Stimulated activated CD8-positive, alpha-beta memory T cell treated with anti-CD3 and anti-CD28 coated beads, Interleukin-4, amount 100 ng/mL, for 1 hour (primary cell): ENCODE data around the gene NUP62.

ENCODE experiments used
- DNase-seq, 2 donors: peaks; one replicate each; pipeline ENCODE4 v3.0.0-alpha.2; 2020; ENCODE audit warnings: low read depth in 2 of 2, low spot score in 1 of 2

NUP62 gene

DNA sequence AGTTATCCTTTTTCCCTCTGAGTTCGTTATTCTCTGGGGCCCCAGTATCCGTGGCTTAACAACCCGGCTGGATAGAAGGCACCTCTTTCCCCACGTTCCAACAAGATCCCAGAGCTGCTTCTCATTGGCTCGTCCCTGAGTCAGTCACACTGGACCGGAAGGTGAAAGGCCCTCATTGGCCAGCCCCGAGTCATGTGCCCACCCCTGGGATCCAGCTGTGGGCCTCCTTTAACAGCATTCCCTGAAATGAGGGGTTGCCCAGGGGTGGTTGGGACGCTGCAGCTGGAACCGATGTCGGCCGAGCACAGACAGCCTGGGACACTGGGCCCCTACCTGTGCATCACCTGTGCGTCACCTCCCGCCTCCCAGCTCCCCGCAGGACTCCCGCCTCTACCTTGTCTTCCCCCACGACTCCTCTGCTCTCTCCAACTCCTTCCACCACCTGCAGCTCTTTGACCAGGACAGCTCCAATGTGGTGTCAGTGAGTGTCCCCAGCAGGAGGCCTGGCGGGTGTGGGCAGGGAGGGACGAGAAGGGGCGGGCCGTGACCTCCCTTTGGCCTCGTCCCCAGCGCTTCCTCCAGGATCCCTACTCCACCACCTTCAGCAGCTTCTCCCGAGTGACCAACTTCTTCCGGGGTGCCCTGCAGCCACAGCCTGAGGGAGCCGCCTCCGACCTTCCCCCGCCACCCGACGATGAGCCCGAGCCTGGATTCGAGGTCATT lies 47.5 kb downstream of the NUP62 start:
- no peak for DNase-seq

DNA sequence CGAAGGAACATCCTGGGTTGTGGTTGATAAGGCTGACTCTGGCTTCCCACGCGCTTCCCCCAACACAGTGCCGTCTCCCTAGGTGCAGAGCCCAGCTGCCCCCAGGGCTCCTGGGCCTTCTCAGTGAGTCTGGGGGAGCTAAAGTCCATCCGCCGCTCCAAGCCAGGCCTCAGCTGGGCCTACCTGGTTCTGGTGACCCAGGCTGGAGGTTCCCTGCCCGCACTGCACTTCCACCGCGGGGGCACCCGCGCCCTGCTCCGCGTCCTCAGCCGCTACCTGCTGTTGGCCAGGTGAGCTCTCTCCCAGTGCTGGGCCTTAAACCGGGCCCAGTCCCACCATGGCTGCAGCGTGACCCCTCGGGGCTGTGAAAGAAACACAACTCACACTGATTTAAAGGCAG lies 48.1 kb downstream of the NUP62 start:
- no peak for DNase-seq

DNA sequence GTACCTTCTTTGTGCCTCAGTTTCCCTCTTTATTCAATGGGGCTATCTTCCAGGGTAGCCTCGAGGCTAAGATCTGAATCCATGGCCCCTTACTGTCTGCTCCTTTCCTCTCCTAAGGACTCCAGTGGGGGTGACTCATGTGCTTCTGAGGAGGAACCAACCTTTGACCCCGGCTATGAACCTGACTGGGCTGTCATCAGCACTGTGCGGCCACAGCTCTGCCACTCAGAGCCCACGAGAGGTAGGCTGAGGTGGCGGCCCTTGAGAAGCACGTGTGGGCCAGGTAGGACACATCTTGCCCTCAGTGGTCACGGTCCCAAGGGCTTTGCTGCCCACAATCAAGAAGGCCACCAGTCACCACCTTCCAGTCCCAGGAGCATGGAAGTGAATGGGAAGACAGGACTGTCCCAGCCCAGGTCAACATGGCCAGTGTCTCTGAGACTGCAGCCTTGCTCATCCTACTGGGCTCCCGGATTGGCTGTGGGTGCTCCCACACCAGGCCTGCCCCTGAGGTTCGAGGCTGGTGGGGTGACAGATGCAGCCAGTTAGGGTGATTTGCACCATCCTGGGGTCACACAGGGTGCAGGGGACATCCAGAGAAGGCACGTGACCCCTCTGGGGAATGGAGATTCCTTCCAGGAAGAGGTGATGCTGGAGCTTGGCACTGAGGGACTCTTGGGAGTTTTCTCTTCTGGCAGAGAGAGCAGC lies 49.0 kb downstream of the NUP62 start:
- DNase-seq, result no peak

DNA sequence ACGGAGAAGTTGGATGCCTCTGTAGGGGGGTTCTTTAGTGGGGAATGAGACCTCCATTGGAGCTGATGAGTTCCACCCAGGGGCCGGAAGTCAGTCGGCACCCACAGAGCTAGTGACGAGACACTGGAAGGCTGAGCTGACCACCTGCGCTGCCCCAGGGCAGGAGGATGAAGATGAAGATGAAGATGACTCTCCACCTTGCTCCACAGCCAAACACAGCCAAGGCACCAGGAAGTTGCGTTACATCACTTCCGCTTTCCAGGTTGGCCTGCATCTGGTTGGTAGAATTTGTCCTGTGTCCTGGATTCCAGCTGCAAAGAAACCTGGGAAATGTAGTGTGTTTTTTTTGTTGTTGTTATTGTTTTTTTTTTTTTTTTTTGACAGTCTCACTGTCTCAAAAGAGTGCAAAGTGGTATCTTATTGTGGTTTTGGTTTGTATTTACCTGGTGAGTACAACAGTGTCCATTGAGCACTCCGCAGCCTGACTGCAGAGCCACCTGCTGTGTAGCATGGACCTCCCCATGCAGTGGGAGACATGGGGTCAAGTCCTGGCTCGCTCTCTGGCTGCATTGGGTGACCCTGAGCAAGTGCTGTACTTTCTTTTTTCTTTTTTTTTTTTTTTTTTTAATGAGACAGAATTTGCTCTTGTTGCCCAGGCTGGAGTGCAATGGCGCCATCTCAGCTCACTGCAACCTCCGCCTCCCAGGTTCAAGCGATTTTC lies 49.9 kb downstream of the NUP62 start:
- DNase-seq, result no peak

DNA sequence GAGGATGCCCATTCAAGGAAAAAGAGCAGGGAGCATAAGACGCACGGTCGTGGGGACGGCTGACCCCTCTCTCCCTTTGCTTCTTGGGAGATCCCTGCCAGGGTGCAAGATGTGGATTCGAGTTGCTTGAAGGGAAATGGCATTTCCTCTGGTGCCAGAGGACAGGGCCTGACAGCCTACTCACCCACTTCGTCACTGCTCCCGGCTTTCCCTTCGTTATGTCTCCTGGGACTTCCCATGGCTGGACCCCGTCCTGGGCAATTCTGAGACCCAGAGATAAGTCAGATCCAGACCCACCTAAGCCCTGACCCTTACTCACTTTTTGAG lies 50.6 kb downstream of the NUP62 start:
- DNase-seq, result no peak

DNA sequence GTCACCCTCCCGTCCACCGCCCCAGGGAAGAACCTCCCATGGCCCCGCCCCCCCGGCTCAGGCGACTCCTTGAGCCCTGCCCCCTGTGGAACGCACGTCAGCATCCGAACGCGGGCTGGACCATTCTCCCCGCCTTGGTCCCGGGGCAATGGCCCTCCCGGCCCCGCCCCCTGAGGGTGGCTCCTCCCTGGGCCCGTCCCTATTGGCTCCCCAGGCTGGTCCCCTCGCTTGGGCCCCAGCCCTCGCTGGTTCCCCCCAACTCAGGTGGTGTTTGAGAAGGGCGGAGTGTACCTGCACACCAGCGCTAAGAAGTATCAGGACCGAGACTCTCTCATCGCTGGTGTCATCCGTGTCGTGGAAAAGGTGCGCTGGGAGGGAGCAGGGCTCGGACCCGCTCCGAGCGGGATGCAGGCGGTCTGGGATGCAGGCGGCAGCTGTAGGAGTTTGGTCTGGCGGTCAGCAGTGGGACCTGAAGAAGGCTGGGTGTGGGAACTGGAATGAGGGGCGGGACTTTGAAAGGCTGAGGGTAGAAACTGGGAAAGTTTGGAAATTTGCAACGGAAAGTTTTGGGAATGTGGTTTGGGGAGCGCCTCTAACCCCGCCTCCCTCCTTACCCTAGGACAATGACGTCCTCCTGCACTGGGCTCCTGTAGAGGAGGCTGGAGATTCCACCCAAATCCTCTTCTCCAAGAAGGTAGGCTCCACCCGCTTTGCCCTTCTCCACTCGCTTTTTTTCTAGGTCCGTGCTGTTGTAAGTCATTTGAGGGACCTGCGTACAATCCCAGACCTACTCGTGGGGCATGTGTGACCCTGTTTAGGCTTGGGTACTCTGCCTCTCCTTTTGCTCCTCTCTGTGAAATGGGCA lies 51.2 kb downstream of the NUP62 start:
- DNase-seq, result peak; percentile 95 to 96

DNA sequence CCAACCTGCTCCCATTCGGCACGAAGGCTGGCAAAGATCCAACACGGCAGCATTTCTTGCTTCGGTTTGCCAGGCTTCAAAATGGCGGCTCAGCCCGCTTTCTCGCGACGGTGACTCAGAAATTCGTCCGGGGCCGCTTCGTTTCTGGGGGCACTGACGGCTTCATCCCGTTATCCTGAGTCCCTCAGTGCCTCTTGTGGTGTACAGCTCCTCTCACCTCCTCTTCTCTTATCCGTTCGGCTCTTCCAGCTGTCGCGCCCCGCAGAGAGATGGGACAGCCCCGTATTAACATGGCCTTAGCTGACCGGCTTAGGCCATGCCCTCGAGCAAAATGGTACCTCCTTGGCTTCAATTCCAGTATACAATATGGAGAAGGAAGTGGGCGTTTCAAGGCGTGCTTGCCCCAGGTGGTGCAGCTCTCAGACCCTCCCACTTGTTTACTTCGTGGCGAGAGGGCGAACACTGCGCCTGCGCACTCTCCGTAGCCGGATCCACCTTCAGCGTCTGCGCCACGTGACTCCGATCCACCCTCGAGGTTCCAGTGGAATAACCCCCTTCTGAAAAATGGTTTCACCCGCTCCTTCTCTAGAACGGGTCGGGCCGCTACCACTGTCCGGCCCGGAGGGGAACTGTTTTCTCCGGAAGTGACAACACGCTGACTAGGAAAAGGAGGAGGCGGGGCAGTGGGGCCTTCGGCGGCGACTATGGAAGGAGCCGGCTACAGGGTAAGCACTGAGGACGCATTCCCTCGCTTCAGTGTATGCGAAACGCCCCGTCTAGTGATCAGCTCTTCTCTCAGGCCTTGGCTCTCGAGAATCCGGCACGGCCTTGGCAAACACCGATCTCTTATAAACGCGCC lies 52.1 kb downstream of the NUP62 start, which contains the start of the genes AKT1S1 and TBC1D17:
Gene AKT1S1, minus strand, starts transcription at position 336 of the 859 bp plus-strand sequence. CDS start 4,060 bp downstream, outside the sequence.
Gene TBC1D17, plus strand, starts transcription at position 683 of the 859 bp plus-strand sequence. Its CDS starts 22 bp downstream, at position 705.
- DNase-seq, result peak; percentile 93 to 98

DNA sequence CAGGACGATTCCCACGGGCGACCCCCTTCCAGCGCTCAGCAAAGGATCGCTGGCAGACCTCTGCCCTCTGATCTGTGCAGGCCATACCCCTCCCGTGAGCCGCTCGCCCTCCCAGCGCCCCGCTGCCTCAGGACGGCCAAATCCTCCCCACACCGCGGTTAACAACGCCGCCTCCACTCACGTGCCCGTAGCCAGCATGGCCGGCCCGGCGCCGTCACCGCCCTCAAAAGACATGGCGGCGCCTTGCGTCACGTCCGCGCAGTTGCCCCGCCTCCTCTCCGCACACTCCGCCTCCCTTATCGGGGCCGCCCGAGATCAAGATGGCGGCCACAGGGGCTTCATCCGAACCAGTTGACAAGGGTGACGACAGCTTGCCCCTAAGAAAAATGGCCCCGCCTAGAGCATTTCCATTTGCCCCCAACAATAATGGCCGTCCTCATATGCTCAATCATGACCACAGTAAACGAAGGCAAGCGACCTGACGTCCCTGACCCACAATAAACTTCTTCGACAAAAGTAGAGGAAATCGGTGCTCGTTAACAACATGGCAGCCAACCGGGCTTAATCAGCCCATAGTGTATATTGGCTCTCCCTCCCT lies 52.8 kb downstream of the NUP62 start:
- DNase-seq, result peak; percentile 96

DNA sequence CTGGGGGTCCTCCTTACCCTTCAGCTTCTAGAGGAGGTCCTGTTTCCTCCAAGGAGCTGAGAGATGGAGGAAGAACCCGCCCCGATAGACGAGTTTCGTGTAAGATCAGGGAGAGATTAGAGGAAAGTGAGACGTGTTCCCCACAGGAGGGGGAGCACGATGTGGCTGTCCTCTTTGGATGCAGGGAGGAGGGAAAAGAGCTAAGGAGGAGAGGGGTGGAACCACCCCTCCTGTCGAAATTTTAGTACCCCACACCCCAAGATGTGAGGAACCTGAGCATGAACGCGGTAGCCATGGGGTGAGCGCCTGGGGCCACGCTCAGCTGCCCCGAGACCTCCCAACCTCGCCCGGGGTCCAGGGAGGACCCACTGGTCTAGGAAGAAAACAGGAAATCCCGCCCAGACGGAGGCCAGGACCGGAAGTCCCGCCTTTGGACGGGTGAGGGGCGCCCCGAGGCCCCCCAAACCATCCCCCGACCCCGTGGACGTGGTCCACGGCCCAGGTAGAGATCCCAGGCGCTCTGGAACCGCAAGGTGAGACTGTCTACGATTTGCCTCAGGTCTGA lies 53.4 kb downstream of the NUP62 start:
- peak in 1 of 2 donors; percentile 36 for DNase-seq

DNA sequence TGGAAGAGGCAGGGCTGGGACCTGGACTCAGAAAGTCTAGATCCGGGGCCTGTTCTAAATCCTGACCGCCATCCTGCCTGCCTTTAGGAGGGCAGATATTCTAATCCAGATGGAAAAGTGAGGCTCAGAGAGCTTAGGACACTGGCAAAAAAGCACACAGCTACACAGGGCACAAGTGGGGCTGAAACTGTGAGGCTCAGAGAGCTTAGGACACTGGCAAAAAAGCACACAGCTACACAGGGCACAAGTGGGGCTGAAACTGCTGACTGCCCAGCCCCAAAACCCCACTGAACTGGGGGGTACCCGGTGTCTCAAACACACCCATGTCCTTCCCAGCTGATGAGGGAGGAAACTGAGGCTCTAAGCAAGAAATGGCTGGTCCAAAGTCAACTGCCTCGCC lies 54.1 kb downstream of the NUP62 start:
- no peak for DNase-seq

DNA sequence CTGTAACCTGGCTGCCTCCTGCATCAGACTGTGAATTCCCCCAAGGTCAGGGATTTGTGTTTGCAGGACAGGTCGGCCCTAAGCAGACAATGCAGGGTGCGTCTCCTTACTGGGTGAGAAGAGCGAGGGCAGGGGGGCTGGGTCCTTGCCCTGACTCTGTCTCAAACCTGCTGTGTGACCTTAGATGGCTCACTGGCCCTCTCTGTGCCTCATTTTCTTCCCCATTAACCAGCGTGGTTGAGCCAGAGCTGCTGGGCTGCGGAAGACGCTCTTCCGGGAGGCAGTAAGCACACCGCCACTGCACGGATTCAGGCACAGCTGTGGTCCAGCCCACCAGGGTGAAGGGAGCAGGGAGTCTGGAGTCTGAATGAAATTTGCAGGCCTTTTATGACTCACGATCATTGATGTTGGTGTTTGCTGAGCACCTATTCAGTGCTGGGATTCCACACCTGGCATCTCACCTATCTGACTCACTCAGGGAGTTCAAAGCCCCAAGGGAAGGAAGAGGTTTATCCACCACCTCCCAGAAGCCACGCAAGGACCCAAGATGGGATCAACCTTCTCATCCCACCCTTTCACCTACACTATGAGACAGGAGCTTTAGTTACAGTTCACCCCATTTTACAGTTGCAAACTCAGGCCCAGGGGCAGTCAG lies 54.7 kb downstream of the NUP62 start:
- DNase-seq, result no peak

DNA sequence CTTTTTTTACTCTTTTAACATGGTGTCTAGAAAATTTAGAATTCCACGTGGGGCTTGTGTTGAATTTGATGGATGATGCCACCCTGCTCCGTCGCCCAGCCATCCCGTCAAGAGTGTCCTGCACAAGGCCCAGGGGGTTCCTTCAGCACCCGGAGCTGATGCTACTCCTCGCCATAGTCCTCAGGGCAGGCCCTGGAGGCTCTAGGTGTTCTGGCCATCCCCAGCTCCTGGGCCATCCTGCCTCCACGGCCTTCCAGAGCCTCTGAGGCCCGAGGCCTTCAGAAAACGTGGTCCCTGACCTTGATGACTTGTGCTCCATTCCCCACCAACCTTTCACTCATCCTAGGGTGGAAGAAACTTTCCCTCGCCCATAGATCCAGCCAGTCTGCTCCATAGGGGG lies 55.5 kb downstream of the NUP62 start:
- DNase-seq, result no peak

DNA sequence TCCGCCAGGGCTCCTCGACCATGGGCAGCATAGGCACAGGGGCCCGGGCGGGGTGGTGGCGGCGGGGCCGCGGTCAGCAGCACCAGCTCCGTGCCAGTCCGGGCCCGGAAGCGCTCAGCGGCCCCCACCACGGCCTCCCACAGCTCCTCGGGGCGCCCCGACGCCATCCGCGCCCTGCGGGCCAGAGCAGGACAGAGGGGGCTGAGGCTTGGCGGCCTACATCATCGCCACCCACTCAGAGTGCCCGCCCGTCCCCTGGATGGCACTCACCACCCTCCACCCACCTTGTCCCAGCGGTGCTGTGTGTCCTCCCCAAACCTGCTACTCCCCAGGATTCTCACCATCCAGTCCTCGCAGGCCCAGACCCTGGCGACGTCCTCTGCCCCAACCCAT lies 56.2 kb downstream of the NUP62 start:
- DNase-seq, result no peak

DNA sequence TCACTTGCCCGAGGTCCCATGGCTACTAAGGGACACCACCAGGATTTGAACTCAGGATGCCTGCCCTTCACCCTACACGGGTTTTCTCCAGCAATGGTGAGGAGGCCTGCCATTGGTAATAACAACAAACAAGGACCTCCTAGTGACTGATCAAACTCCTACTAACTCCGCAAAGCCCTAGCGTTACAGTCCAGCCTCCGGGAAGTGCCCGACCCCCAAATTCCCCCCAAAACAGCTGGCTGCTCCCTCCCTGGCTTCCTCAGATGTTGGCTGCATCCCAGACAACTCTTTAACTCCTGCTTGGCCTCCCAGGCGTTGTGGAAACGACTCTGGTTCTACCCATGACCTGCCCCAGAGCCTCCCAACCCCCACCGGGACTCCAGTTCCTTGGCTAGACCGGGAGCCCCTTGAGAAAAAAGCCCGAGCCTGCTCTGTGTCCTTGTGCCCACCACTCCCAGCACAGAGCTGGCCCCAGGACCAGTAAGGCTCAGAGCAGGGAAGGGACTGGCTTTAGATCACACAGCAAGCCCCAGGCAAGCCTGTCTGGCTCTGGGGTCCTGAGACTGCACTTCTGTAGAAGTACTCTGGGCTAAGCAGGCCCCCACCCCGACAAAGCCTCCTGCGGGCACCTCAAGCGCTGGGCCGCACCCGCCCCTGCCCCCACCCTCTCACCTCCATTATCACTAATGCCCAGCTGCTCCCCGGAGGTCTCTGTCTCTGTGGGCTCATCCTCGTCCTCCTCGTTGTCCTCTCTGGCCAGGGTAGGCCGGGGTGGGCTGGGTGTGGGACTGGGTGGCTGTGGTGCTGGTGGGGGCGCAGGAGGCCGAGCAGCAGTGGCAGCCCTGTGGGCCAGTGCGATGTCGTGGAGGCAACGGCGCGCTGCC lies 56.8 kb downstream of the NUP62 start:
- no peak for DNase-seq

DNA sequence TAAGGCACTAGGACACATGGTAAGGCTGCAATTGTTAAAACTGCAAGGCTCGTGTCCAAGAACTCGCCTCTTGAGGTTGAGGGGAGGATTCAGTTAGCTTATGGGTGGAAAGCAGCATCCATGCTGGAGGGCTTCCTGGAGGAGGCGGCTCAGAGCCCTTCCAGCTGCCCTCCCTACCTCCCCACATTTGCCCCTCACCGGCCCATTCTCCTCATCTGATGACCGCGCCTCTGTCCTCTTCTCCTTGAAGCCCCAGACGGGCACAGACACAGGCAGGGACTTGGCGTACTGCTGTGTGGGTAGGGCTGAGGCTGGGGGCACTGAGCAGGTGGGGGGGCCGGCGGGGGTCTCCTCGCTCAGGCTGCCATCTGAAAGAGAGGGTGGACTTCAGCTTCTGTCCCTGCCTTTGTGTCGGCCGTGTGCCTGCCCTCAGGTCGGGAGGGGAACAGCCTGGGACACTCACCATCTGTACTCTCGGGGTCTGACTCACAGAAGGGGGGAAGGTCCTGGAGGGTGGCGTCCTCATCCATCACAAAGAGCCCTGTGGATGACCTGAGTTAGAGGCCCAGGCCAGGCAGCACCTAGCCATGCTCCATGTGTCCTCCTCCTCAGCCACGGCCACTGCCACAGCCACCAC lies 57.8 kb downstream of the NUP62 start:
- no peak for DNase-seq

DNA sequence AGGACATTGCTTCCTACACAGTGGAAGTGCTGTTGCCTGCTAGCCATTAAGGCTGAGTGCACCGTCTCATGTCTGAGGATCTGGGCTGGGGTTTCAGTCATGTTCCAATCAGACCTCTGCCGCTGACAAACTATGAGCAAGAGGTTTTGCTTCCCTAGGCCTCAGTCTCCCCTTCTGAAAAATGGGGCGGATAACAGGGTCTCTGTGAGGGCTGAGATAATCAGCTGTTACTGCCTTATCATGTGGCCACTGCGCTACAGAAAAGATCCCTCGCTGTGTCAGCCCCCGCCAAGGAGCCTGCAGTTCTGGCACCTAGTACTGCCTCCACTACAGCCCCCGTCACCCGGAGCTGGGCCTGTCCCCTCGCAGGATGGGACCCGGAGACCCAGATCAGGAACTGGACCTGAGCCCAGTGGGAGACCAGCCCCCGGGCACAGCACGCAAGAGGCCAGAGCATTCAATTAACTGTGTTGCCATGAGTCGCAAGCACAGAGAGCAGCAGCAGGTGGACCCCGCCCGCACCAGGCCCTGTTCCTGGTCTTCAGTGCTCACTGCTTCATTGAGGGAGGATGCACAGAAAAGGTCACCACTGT lies 58.9 kb downstream of the NUP62 start:
- no peak for DNase-seq
